OCI-LY1 (cell line): ENCODE data around the gene PDE4D.

Experiments used
- H2AFZ ChIP-seq: fragments of 200-600 bp; sonication (generic), shearing (Covaris generic); 2 replicates; pipeline ENCODE4 v1.6.0; 2014; ENCODE audit warnings: antibody characterized with exemption, mild to moderate bottlenecking, low read length
- H3F3A ChIP-seq: fragments of 200-600 bp; sonication (generic), shearing (Covaris generic); 2 replicates; pipeline ENCODE4 v1.6.0; 2014; ENCODE audit warnings: mild to moderate bottlenecking, antibody characterized with exemption, low read length, moderate library complexity; ENCODE audit not compliant: insufficient read depth
- H3K27ac ChIP-seq: fragments of 200-600 bp; sonication (generic); 2 replicates; pipeline ENCODE4 v1.5.1; 2014; ENCODE audit warnings: low read length, mixed run types, mild to moderate bottlenecking, low read depth; ENCODE audit not compliant: poor library complexity, severe bottlenecking
- H3K27me3 ChIP-seq: fragments of 200-600 bp; sonication (generic); 2 replicates; pipeline ENCODE4 v1.6.0; 2014; ENCODE audit warnings: antibody characterized with exemption, mild to moderate bottlenecking, low read length, moderate library complexity; ENCODE audit not compliant: insufficient read depth
- H3K36me3 ChIP-seq: fragments of 200-600 bp; sonication (generic); 2 replicates; pipeline ENCODE4 v1.6.1; 2014; ENCODE audit warnings: mild to moderate bottlenecking, antibody characterized with exemption, low read length, moderate library complexity, mixed read lengths; ENCODE audit not compliant: insufficient read depth
- H3K4me1 ChIP-seq: fragments of 200-600 bp; sonication (generic); 2 replicates; pipeline ENCODE4 v1.5.1; 2014; ENCODE audit warnings: mild to moderate bottlenecking, low read length, moderate library complexity; ENCODE audit not compliant: insufficient read depth, severe bottlenecking
- H3K4me2 ChIP-seq: fragments of 200-600 bp; sonication (generic), shearing (Covaris generic); 2 replicates; pipeline ENCODE4 v1.6.1; 2014; ENCODE audit warnings: low read length
- H3K4me3 ChIP-seq: fragments of 200-600 bp; sonication (generic); 2 replicates; pipeline ENCODE4 v1.5.1; 2014; ENCODE audit warnings: low read length, low read depth, mild to moderate bottlenecking, mixed read lengths; ENCODE audit not compliant: poor library complexity, severe bottlenecking
- H3K79me2 ChIP-seq: fragments of 200-600 bp; shearing (Covaris generic); 2 replicates; pipeline ENCODE4 v1.6.1; 2016; ENCODE audit warnings: mixed run types, low read length, mixed read lengths; ENCODE audit not compliant: insufficient read depth
- H3K9ac ChIP-seq: fragments of 200-600 bp; sonication (generic), shearing (Covaris generic); 2 replicates; pipeline ENCODE4 v1.6.1; 2014; ENCODE audit warnings: mild to moderate bottlenecking, low read length, mixed read lengths
- H3K9me2 ChIP-seq: fragments of 200-600 bp; sonication (generic), shearing (Covaris generic); 2 replicates; pipeline ENCODE4 v1.6.1; 2014; ENCODE audit warnings: low read depth, mild to moderate bottlenecking, low read length, mixed read lengths
- H3K9me3 ChIP-seq: fragments of 200-600 bp; shearing (Covaris generic); 2 replicates; pipeline ENCODE4 v1.6.1; 2014; ENCODE audit warnings: low read length, mixed read lengths
- H4K20me1 ChIP-seq: fragments of 200-600 bp; sonication (generic), shearing (Covaris generic); 2 replicates; pipeline ENCODE4 v1.6.0; 2016; ENCODE audit warnings: mild to moderate bottlenecking, low read length; ENCODE audit not compliant: insufficient read depth
- EZH2 ChIP-seq: fragments of 200-600 bp; sonication (generic), shearing (Covaris generic); IDR thresholded peaks from 2 replicates; pipeline ENCODE4 v1.8.0; 2017; ENCODE audit warnings: borderline replicate concordance, mixed run types, mild to moderate bottlenecking, antibody characterized with exemption, low read length, moderate library complexity, mixed read lengths
- TF ChIP-seq, protein P1 (sequence below): fragments of 200-600 bp; sonication (generic), shearing (Covaris generic); IDR thresholded peaks from 2 replicates; pipeline ENCODE4 v1.5.1; 2017; ENCODE audit warnings: mild to moderate bottlenecking, antibody characterized with exemption, low read length, moderate library complexity, mixed read lengths

The PDE4D gene

DNA sequence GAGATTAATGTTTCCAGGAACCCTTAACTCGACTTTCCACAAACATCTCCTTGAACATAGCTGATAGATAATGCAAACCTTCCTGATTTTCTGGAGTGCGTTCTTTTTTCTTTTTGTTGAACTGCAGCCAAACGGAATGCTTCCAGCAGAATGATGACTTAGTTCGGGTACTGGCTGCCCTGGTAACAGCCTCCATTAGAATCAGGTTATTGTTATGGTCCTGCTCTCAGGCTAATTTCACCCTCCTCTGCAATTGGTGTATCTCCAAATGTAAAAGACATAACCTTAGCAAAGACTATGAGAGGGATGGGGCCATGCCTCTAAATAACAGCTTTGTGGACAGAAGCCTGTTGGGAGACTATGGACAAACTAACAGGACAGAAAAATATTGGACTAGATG lies 116.5 kb downstream of the PDE4D start:
- Histone ChIP-seq H3K4me1 (no peaks in the 10 kb centered on the region), H3K9me3 (no peaks in the 10 kb centered on the region), H3K27me3 (no peaks in the 10 kb centered on the region), H3K36me3 (no peaks in the 10 kb centered on the region), H2AFZ (no peak overlapping the region), H3F3A (no peaks in the 10 kb centered on the region), H3K79me2 (no peaks in the 10 kb centered on the region), H4K20me1 (no peaks in the 10 kb centered on the region), H3K4me3 (no peak overlapping the region), H3K4me2 (no peak overlapping the region), H3K9ac (no peak overlapping the region), H3K9me2 (no peaks in the 10 kb centered on the region), H3K27ac (no peak overlapping the region)
- no peak for TF ChIP-seq EZH2
- TF ChIP-seq, protein P1, sequence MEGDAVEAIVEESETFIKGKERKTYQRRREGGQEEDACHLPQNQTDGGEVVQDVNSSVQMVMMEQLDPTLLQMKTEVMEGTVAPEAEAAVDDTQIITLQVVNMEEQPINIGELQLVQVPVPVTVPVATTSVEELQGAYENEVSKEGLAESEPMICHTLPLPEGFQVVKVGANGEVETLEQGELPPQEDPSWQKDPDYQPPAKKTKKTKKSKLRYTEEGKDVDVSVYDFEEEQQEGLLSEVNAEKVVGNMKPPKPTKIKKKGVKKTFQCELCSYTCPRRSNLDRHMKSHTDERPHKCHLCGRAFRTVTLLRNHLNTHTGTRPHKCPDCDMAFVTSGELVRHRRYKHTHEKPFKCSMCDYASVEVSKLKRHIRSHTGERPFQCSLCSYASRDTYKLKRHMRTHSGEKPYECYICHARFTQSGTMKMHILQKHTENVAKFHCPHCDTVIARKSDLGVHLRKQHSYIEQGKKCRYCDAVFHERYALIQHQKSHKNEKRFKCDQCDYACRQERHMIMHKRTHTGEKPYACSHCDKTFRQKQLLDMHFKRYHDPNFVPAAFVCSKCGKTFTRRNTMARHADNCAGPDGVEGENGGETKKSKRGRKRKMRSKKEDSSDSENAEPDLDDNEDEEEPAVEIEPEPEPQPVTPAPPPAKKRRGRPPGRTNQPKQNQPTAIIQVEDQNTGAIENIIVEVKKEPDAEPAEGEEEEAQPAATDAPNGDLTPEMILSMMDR: no peak

DNA sequence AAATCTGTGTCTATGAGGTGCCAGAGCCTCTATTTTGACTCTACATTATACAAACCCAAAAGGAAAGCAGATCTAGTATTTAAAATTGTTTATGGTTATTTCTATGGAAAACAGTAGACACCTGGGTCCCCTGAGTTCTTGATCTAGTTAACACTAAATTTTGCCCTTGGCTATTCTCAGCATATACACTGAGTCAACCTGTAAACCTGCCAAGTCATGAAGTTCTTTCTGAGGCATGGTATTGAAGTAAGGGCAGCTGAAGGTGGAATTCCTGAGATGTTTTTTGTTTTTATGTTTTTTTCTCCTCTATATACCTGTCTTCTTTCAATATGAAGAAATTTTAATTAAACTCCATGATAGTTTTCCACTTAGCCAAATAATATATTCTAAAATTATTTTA lies 120.2 kb downstream of the PDE4D start:
- no peaks in the 10 kb centered on the region for H3K9me3 ChIP-seq
- TF ChIP-seq EZH2: no peak
- TF ChIP-seq, protein P1: no peak
- no peak overlapping the region for H2AFZ ChIP-seq
- no peak overlapping the region for H3K27ac ChIP-seq
- no peaks in the 10 kb centered on the region for H3K36me3 ChIP-seq
- H3K9me2 ChIP-seq: no peaks in the 10 kb centered on the region
- no peaks in the 10 kb centered on the region for H4K20me1 ChIP-seq
- no peaks in the 10 kb centered on the region for H3F3A ChIP-seq
- H3K27me3 ChIP-seq: no peaks in the 10 kb centered on the region
- H3K4me3 ChIP-seq: no peak overlapping the region
- no peaks in the 10 kb centered on the region for H3K79me2 ChIP-seq
- no peak overlapping the region for H3K9ac ChIP-seq
- no peaks in the 10 kb centered on the region for H3K4me1 ChIP-seq
- no peak overlapping the region for H3K4me2 ChIP-seq

DNA sequence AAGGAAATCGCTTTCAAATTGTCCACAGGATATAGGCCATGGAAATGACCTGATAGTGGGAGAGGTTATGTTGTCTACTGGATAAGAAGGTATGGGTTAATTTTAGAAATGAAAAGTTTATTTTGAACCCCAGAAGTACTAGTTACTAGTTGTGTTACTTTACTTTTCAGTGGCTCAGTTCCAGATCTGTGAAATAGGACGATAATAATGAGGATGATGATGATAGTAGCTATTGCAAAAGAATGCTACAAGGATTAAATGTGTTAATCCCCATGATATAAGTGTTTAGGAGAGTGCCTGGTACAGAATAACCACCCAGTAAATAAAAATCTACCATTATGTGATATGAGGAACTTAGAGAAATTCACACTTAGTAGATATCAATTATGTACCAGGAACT lies 120.8 kb downstream of the PDE4D start:
- Histone ChIP-seq H3K9me2 (no peaks in the 10 kb centered on the region), H2AFZ (no peak overlapping the region), H3K9ac (no peak overlapping the region), H3K36me3 (no peaks in the 10 kb centered on the region), H3K4me2 (no peak overlapping the region), H3K4me3 (no peak overlapping the region), H3F3A (no peaks in the 10 kb centered on the region), H4K20me1 (no peaks in the 10 kb centered on the region), H3K27ac (no peak overlapping the region), H3K4me1 (no peaks in the 10 kb centered on the region), H3K79me2 (no peaks in the 10 kb centered on the region), H3K27me3 (no peaks in the 10 kb centered on the region), H3K9me3 (no peaks in the 10 kb centered on the region)
- TF ChIP-seq, protein P1: no peak
- TF ChIP-seq EZH2: no peak
